DOHH2 (cell line): ENCODE results near the gene SULT1E1.
A peak's percentile ranks its signal among the peaks of the same experiment; 100 is the strongest.
"Not testable (repeated sequence)": the region's sequence is repeated elsewhere in the genome, so short reads cannot be mapped to it uniquely, and the experiment has no call there.

ENCODE experiments used
- H3F3A ChIP-seq: fragments of 200-600 bp; sonication (generic), shearing (Covaris generic); 2 replicates; pipeline ENCODE4 v1.6.0; 2016; ENCODE audit warnings: antibody characterized with exemption, mild to moderate bottlenecking; ENCODE audit not compliant: control insufficient read depth, insufficient read depth
- H3K27ac ChIP-seq: fragments of 200-600 bp; sonication (generic); 2 replicates; pipeline ENCODE4 v1.5.1; 2014; ENCODE audit warnings: low read depth, mild to moderate bottlenecking, low read length, moderate library complexity
- H3K27me3 ChIP-seq: fragments of 200-600 bp; sonication (generic); 2 replicates; pipeline ENCODE4 v1.6.1; 2014; ENCODE audit warnings: mild to moderate bottlenecking, low read length, mixed read lengths; ENCODE audit not compliant: control insufficient read depth
- H3K36me3 ChIP-seq: fragments of 200-600 bp; sonication (generic); 2 replicates; pipeline ENCODE4 v1.6.1; 2014; ENCODE audit warnings: mild to moderate bottlenecking, low read length, moderate library complexity, mixed read lengths; ENCODE audit not compliant: control insufficient read depth
- H3K4me1 ChIP-seq: fragments of 200-600 bp; sonication (generic); 2 replicates; pipeline ENCODE4 v1.6.1; 2014; ENCODE audit warnings: mild to moderate bottlenecking, low read length, mixed read lengths; ENCODE audit not compliant: control insufficient read depth
- H3K4me2 ChIP-seq: fragments of 200-600 bp; sonication (generic); 2 replicates; pipeline ENCODE4 v1.6.0; 2014; ENCODE audit warnings: mild to moderate bottlenecking, low read length, moderate library complexity
- H3K4me3 ChIP-seq: fragments of 200-600 bp; sonication (generic); 2 replicates; pipeline ENCODE4 v1.5.1; 2014; ENCODE audit warnings: mild to moderate bottlenecking, low read length, mixed read lengths
- H3K79me2 ChIP-seq: fragments of 200-600 bp; sonication (generic); 2 replicates; pipeline ENCODE4 v1.6.1; 2014; ENCODE audit warnings: mild to moderate bottlenecking, low read length, mixed read lengths; ENCODE audit not compliant: control insufficient read depth
- H3K9me2 ChIP-seq: fragments of 200-600 bp; sonication (generic); replicated peaks from 2 replicates; pipeline ENCODE4 v1.6.1; 2014; ENCODE audit warnings: mild to moderate bottlenecking, low read length, mixed read lengths; ENCODE audit not compliant: control insufficient read depth
- H3K9me3 ChIP-seq: fragments of 200-600 bp; sonication (generic); 2 replicates; pipeline ENCODE4 v1.6.1; 2014; ENCODE audit warnings: antibody characterized with exemption, low read length, mixed read lengths; ENCODE audit not compliant: control insufficient read depth, insufficient read depth
- H4K20me1 ChIP-seq: fragments of 200-600 bp; sonication (generic); 2 replicates; pipeline ENCODE4 v1.6.0; 2014; ENCODE audit warnings: low read depth, mild to moderate bottlenecking, antibody characterized with exemption, low read length, moderate library complexity; ENCODE audit not compliant: control insufficient read depth, insufficient read depth
- CTCF ChIP-seq: fragments of 200-600 bp; sonication (generic); IDR thresholded peaks from one replicate; pipeline ENCODE4 v1.5.1; 2014; ENCODE audit warnings: antibody characterized with exemption, mild to moderate bottlenecking, low read depth, low read length; ENCODE audit not compliant: poor library complexity, severe bottlenecking
- EZH2phosphoT487 ChIP-seq: fragments of 200-600 bp; sonication (generic); IDR thresholded peaks from 2 replicates; pipeline ENCODE4 v1.6.1; 2017; ENCODE audit warnings: borderline replicate concordance, mild to moderate bottlenecking, antibody characterized with exemption, low read length, moderate library complexity, mixed read lengths

SULT1E1 gene

GRCh38 chr4:69829678-69830077 lies 30.3 kb downstream of the SULT1E1 start:
- H3K4me2 ChIP-seq: no peak overlapping the region
- no peaks in the 10 kb centered on the region for H3K36me3 ChIP-seq
- H3K4me1 ChIP-seq: peaks cover 12% of the 10 kb centered on the region
- no peaks in the 10 kb centered on the region for H4K20me1 ChIP-seq
- H3K9me2 ChIP-seq: no peaks in the 10 kb centered on the region
- no peaks in the 10 kb centered on the region for H3K9me3 ChIP-seq
- H3K4me3 ChIP-seq: no peak overlapping the region
- H3K27ac ChIP-seq: no peak overlapping the region
- no peak for TF ChIP-seq CTCF
- TF ChIP-seq EZH2phosphoT487: no peak
- H3K27me3 ChIP-seq: no peaks in the 10 kb centered on the region
- H3K79me2 ChIP-seq: no peaks in the 10 kb centered on the region
- H3F3A ChIP-seq: no peaks in the 10 kb centered on the region

GRCh38 chr4:69828828-69829227 lies 31.1 kb downstream of the SULT1E1 start:
- no peak for TF ChIP-seq EZH2phosphoT487
- TF ChIP-seq CTCF: no peak
- Histone ChIP-seq H3K36me3 (no peaks in the 10 kb centered on the region), H3K27me3 (no peaks in the 10 kb centered on the region), H3K27ac (no peak overlapping the region), H3K4me2 (no peak overlapping the region), H3F3A (no peaks in the 10 kb centered on the region), H3K4me3 (no peak overlapping the region), H3K4me1 (peaks cover 12% of the 10 kb centered on the region), H3K79me2 (no peaks in the 10 kb centered on the region), H3K9me3 (no peaks in the 10 kb centered on the region), H3K9me2 (no peaks in the 10 kb centered on the region), H4K20me1 (no peaks in the 10 kb centered on the region)

- not testable (repeated sequence) for H3K27ac ChIP-seq, H3K9me3 ChIP-seq, H3F3A ChIP-seq, H3K79me2 ChIP-seq, H3K4me2 ChIP-seq, H3K4me1 ChIP-seq, H3K9me2 ChIP-seq, H3K4me3 ChIP-seq, H4K20me1 ChIP-seq, H3K36me3 ChIP-seq, H3K27me3 ChIP-seq
Measured at GRCh38 chr4:69825056-69825455, 34.9 kb downstream of the SULT1E1 start.

- H4K20me1 ChIP-seq: no peaks in the 10 kb centered on the region
- H3K36me3 ChIP-seq: no peaks in the 10 kb centered on the region
- no peaks in the 10 kb centered on the region for H3K9me2 ChIP-seq
- no peaks in the 10 kb centered on the region for H3K79me2 ChIP-seq
- no peaks in the 10 kb centered on the region for H3K4me1 ChIP-seq
- no peaks in the 10 kb centered on the region for H3K9me3 ChIP-seq
- no peak overlapping the region for H3K4me3 ChIP-seq
- H3K4me2 ChIP-seq: no peak overlapping the region
- H3K27ac ChIP-seq: no peak overlapping the region
- no peaks in the 10 kb centered on the region for H3F3A ChIP-seq
- TF ChIP-seq EZH2phosphoT487 (no peak), CTCF (peak; percentile 58)
- no peaks in the 10 kb centered on the region for H3K27me3 ChIP-seq
Measured at GRCh38 chr4:69823481-69824186, 36.3 kb downstream of the SULT1E1 start.
